Measurements from ENCODE around the gene WWOX. TPM values are rescaled to one million over a fixed set of nuclear protein-coding genes. Genes with fewer than 3 reads are reported as not detected.

The WWOX gene
- total and polyA plus RNA-seq, 2 of the 4 experiments (the other 2 are of a cell fraction), result 2.7 to 5.4 TPM

DNA sequence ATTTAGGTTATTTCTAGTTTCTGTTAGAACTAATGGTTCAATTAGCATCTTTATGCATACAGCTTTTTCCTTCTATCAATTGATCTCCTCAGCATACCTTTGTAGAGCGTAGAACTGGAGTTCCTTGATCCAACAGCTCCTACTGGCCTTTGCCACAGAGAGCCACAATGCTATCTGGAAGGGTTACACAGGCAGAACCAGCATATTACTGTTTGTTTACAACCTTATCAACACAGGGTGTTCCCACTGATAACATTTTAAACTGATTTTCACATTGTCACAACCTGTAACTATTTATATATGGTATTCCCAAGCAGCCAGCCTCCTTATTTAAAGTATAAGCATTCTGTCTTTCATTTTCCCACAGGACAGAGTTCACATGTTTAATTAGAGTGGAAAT, 1118.9 kb downstream of the WWOX start:
- ChIA-PET CTCF (no interaction called here), POLR2A (ENCODE audit: unreplicated experiment) (no interaction called here)
- no peaks in the 10 kb centered on the region for H3K27me3 ChIP-seq (ENCODE audit: control insufficient read depth, insufficient read depth, low read length)
- no peak overlapping the region for H3K9ac ChIP-seq (ENCODE audit: low read depth, low read length)
- H3K9me3 ChIP-seq (ENCODE audit: control insufficient read depth, insufficient read depth, low read length), result peaks cover 17% of the 10 kb centered on the region
- no peak overlapping the region for H2BK15ac ChIP-seq (ENCODE audit: low read depth, low read length)
- H4K5ac ChIP-seq (ENCODE audit: low read depth, low read length), result no peak overlapping the region
- no peak overlapping the region for H2AFZ ChIP-seq (replicated peaks; ENCODE audit: low read length, poor library complexity)
- no peak overlapping the region for H3K4me3 ChIP-seq (ENCODE audit: insufficient read depth, low read depth, low read length)
- no peak overlapping the region for H4K91ac ChIP-seq (ENCODE audit: insufficient read depth, low read depth, low read length)
- no peak overlapping the region for H3K27ac ChIP-seq (ENCODE audit: insufficient read depth, low read length)
- no peak overlapping the region for H3K23ac ChIP-seq (ENCODE audit: low read depth, low read length)
- no peaks in the 10 kb centered on the region for H3K4me1 ChIP-seq (ENCODE audit: control insufficient read depth, insufficient read depth, low read length)
- H3K18ac ChIP-seq (ENCODE audit: low read depth, low read length), result no peak overlapping the region
- H2BK120ac ChIP-seq (ENCODE audit: low read depth, low read length), result no peak overlapping the region
- H3K4ac ChIP-seq (ENCODE audit: low read depth, low read length), result no peak overlapping the region
- H3K56ac ChIP-seq (ENCODE audit: extremely low read depth, insufficient read depth, low read length), result no peak overlapping the region
- H2BK5ac ChIP-seq (ENCODE audit: low read depth, low read length, poor library complexity, severe bottlenecking), result no peak overlapping the region
- DNase-seq (no peak), ATAC-seq (ENCODE audit: low read depth) (no peak)
- H4K8ac ChIP-seq (ENCODE audit: low read depth in 2 of 2, low read length in 2 of 2), result no peak overlapping the region
- dilution Hi-C loops (cut with HindIII; ENCODE audit: low sequenced_read_pairs, unreplicated experiment), result no loop called here
- H4K20me1 ChIP-seq (ENCODE audit: insufficient read depth, low read length), result no peaks in the 10 kb centered on the region
- H3K36me3 ChIP-seq (ENCODE audit: control insufficient read depth, insufficient read depth, low read length), result no peaks in the 10 kb centered on the region
- no peak overlapping the region for H2AK9ac ChIP-seq (replicated peaks; ENCODE audit: low read depth, low read length, poor library complexity)
- H2AK5ac ChIP-seq (ENCODE audit: low read depth, low read length), result no peak overlapping the region
- H3K79me1 ChIP-seq (ENCODE audit: low read depth in 1 of 2, low read length in 2 of 2), result no peaks in the 10 kb centered on the region
- intact Hi-C loops (cut with micrococcal nuclease), result no loop called here
- H2BK20ac ChIP-seq (ENCODE audit: low read depth, low read length), result no peak overlapping the region
- no peak overlapping the region for H3K14ac ChIP-seq (replicated peaks; ENCODE audit: low read depth, low read length)
- 40% methylated on average over 1 of the region's 1 CpG; no CpG with 5 or more reads in 1 of the 2 experiments for WGBS, 2 experiments (ENCODE audit: extremely low coverage in 2 of 2, insufficient read length in 1 of 2)
- no peaks in the 10 kb centered on the region for H3K9me1 ChIP-seq (ENCODE audit: insufficient read depth, low read length)
- no TSS peak for BruUV-seq (replicated peaks)
- no peak for TF ChIP-seq POLR2A (IDR thresholded peaks at IDR 0.05; ENCODE audit: low read depth, low read length)
- TF ChIP-seq NFE2L2 (IDR thresholded peaks at IDR 0.05; ENCODE audit: low read depth, low read length), result no peak
- no peak for TF ChIP-seq CHD1 (IDR thresholded peaks at IDR 0.05; ENCODE audit: low read depth, low read length)
- TF ChIP-seq BHLHE40 (IDR thresholded peaks at IDR 0.05; ENCODE audit: low read depth, low read length), result no peak
- TF ChIP-seq, protein P1, sequence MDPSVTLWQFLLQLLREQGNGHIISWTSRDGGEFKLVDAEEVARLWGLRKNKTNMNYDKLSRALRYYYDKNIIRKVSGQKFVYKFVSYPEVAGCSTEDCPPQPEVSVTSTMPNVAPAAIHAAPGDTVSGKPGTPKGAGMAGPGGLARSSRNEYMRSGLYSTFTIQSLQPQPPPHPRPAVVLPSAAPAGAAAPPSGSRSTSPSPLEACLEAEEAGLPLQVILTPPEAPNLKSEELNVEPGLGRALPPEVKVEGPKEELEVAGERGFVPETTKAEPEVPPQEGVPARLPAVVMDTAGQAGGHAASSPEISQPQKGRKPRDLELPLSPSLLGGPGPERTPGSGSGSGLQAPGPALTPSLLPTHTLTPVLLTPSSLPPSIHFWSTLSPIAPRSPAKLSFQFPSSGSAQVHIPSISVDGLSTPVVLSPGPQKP (IDR thresholded peaks at IDR 0.05; ENCODE audit: borderline replicate concordance, low read depth, low read length), result no peak
- no peak for TF ChIP-seq MAZ (IDR thresholded peaks at IDR 0.05; ENCODE audit: borderline replicate concordance, low read depth, low read length)
- TF ChIP-seq CEBPB (IDR thresholded peaks at IDR 0.05; ENCODE audit: low read depth, low read length), result no peak
- TF ChIP-seq, protein P2, sequence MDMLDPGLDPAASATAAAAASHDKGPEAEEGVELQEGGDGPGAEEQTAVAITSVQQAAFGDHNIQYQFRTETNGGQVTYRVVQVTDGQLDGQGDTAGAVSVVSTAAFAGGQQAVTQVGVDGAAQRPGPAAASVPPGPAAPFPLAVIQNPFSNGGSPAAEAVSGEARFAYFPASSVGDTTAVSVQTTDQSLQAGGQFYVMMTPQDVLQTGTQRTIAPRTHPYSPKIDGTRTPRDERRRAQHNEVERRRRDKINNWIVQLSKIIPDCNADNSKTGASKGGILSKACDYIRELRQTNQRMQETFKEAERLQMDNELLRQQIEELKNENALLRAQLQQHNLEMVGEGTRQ (IDR thresholded peaks at IDR 0.05; ENCODE audit: low read depth, low read length), result no peak
- no peak for TF ChIP-seq FOS (IDR thresholded peaks at IDR 0.05; ENCODE audit: low read depth, low read length)
- TF ChIP-seq RCOR1 (IDR thresholded peaks at IDR 0.05; ENCODE audit: insufficient replicate concordance, low read length), result no peak
- no peak for TF ChIP-seq RAD21 (IDR thresholded peaks at IDR 0.05; ENCODE audit: low read length)
- TF ChIP-seq MXI1 (IDR thresholded peaks at IDR 0.05; ENCODE audit: borderline replicate concordance, low read depth, low read length), result no peak
- in situ Hi-C loops (cut with MboI; ENCODE audit: low sequenced_read_pairs), result no loop called here
- H3K4me2 ChIP-seq (ENCODE audit: low read depth, low read length), result no peak overlapping the region
